ENCODE results near the gene NCK2. TPM values are rescaled to one million over a fixed set of nuclear protein-coding genes. Genes with fewer than 3 reads are reported as not detected.

The NCK2 gene
- polyA plus RNA-seq, 4 donors: 65.2 to 71.4 (median 68.9) TPM

GRCh38 chr2:105789745-105790460 lies 45.2 kb downstream of the NCK2 start:
- DNase-seq (ENCODE audit: low read depth in 4 of 4, low spot score in 3 of 4): peak in 1 of 4 donors; percentile 33

- no peak for DNase-seq (ENCODE audit: low read depth in 4 of 4, low spot score in 3 of 4)
Measured at GRCh38 chr2:105790461-105791149, 45.9 kb downstream of the NCK2 start.

- DNase-seq (ENCODE audit: low read depth in 4 of 4, low spot score in 3 of 4): no peak
Measured at GRCh38 chr2:105791229-105791628, 46.5 kb downstream of the NCK2 start.

GRCh38 chr2:105792561-105792960 lies 47.8 kb downstream of the NCK2 start:
- DNase-seq (ENCODE audit: low read depth in 4 of 4, low spot score in 3 of 4): no peak

GRCh38 chr2:105793196-105793975 lies 48.7 kb downstream of the NCK2 start:
- DNase-seq (ENCODE audit: low read depth in 4 of 4, low spot score in 3 of 4): no peak

GRCh38 chr2:105794926-105795574 lies 50.3 kb downstream of the NCK2 start:
- DNase-seq (ENCODE audit: low read depth in 4 of 4, low spot score in 3 of 4): no peak

GRCh38 chr2:105795575-105795934 lies 50.8 kb downstream of the NCK2 start:
- no peak for DNase-seq (ENCODE audit: low read depth in 4 of 4, low spot score in 3 of 4)

GRCh38 chr2:105796131-105796638 lies 51.5 kb downstream of the NCK2 start:
- DNase-seq (ENCODE audit: low read depth in 4 of 4, low spot score in 3 of 4): no peak

- no peak for DNase-seq (ENCODE audit: low read depth in 4 of 4, low spot score in 3 of 4)
Measured at GRCh38 chr2:105796791-105797190, 52.1 kb downstream of the NCK2 start.

- no peak for DNase-seq (ENCODE audit: low read depth in 4 of 4, low spot score in 3 of 4)
Measured at GRCh38 chr2:105797298-105797819, 52.6 kb downstream of the NCK2 start.

- DNase-seq (ENCODE audit: low read depth in 4 of 4, low spot score in 3 of 4): no peak
Measured at GRCh38 chr2:105798595-105798994, 53.9 kb downstream of the NCK2 start.

GRCh38 chr2:105800036-105800713 lies 55.5 kb downstream of the NCK2 start:
- no peak for DNase-seq (ENCODE audit: low read depth in 4 of 4, low spot score in 3 of 4)

- no peak for DNase-seq (ENCODE audit: low read depth in 4 of 4, low spot score in 3 of 4)
Measured at GRCh38 chr2:105800953-105801635, 56.4 kb downstream of the NCK2 start.

- no peak for DNase-seq (ENCODE audit: low read depth in 4 of 4, low spot score in 3 of 4)
Measured at GRCh38 chr2:105801961-105802360, 57.2 kb downstream of the NCK2 start.

GRCh38 chr2:105802587-105802986 lies 57.9 kb downstream of the NCK2 start:
- no peak for DNase-seq (ENCODE audit: low read depth in 4 of 4, low spot score in 3 of 4)

- DNase-seq (ENCODE audit: low read depth in 4 of 4, low spot score in 3 of 4): no peak
Measured at GRCh38 chr2:105803337-105803736, 58.6 kb downstream of the NCK2 start.

GRCh38 chr2:105803773-105804172 lies 59.1 kb downstream of the NCK2 start:
- DNase-seq (ENCODE audit: low read depth in 4 of 4, low spot score in 3 of 4): no peak

GRCh38 chr2:105804266-105804665 lies 59.6 kb downstream of the NCK2 start:
- DNase-seq (ENCODE audit: low read depth in 4 of 4, low spot score in 3 of 4): no peak

GRCh38 chr2:105806996-105807395 lies 62.3 kb downstream of the NCK2 start:
- no peak for DNase-seq (ENCODE audit: low read depth in 4 of 4, low spot score in 3 of 4)

Data from right renal pelvis (tissue), 4 donors.